Measurements from ENCODE around the gene CRYGS. TPM values are rescaled to one million over a fixed set of nuclear protein-coding genes. Genes with fewer than 3 reads are reported as not detected.

The CRYGS gene
- total RNA-seq, 2 donors from 2014 or later: 3.6 to 5.9 TPM

DNA sequence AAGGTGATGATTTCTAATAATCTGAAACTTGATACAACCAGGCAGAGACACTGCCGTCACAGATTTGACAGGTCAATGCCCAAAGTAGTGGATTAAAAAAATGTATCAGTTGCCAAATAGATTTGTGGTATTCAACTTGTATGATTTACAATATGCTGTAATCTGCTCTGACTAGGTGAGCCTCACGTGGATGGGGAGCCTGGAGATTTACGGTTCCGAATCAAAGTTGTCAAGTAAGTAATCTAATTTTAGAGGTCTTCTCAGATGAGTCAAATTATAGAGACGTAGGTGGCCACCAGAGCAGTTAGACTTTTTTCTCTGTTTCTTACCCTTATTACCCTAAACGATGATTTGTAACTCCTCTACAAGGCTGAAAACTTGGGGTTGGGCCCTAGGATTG is 38.4 kb upstream of the CRYGS start:
- H3K36me3 ChIP-seq (replicated peaks in 1 of 2; ENCODE audit: insufficient read depth in 1 of 2, low read depth in 2 of 2): peaks cover 4 to 26% of the 10 kb centered on the region in 2 donors
- no peaks in the 10 kb centered on the region for H3K4me1 ChIP-seq
- no peaks in the 10 kb centered on the region for H3K9me3 ChIP-seq
- DNase-seq (no peak), ATAC-seq (no peak)
- TF ChIP-seq, protein P1, sequence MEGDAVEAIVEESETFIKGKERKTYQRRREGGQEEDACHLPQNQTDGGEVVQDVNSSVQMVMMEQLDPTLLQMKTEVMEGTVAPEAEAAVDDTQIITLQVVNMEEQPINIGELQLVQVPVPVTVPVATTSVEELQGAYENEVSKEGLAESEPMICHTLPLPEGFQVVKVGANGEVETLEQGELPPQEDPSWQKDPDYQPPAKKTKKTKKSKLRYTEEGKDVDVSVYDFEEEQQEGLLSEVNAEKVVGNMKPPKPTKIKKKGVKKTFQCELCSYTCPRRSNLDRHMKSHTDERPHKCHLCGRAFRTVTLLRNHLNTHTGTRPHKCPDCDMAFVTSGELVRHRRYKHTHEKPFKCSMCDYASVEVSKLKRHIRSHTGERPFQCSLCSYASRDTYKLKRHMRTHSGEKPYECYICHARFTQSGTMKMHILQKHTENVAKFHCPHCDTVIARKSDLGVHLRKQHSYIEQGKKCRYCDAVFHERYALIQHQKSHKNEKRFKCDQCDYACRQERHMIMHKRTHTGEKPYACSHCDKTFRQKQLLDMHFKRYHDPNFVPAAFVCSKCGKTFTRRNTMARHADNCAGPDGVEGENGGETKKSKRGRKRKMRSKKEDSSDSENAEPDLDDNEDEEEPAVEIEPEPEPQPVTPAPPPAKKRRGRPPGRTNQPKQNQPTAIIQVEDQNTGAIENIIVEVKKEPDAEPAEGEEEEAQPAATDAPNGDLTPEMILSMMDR (IDR thresholded peaks at IDR 0.05): no peak
- no peak for TF ChIP-seq POLR2A (IDR thresholded peaks at IDR 0.05)
- 94 to 95% methylated on average over 6 of the region's 6 CpGs for WGBS, 2 donors
- H3K27ac ChIP-seq: no peak overlapping the region
- intact Hi-C loops (cut with DNase I): no loop called here
- H3K27me3 ChIP-seq: no peaks in the 10 kb centered on the region
- H3K4me3 ChIP-seq: no peak overlapping the region

DNA sequence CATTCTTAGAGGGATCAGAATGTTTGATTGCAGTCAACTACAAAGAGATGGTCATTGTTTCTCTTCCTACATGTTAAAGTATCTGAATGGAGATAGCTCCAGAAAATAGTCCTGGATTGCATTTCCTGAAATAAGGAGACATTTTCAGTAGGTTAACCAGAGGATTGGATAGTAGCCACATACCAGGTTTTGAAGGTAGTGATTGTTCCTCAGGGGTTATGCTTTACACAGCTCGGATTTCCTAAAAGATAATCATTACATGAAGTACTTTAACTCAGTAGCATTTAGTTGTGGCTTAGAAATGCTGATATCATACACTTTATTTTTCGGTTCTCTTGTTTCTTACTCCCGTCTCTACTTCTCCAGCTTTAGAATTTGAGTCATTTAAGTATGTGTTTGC is 36.6 kb upstream of the CRYGS start:
- no peak for DNase-seq
- H3K27me3 ChIP-seq: no peaks in the 10 kb centered on the region
- TF ChIP-seq, protein P1 (IDR thresholded peaks at IDR 0.05): no peak
- no peak for TF ChIP-seq POLR2A (IDR thresholded peaks at IDR 0.05)
- H3K4me3 ChIP-seq: no peak overlapping the region
- no peaks in the 10 kb centered on the region for H3K9me3 ChIP-seq
- H3K4me1 ChIP-seq: no peaks in the 10 kb centered on the region
- WGBS, 2 donors: 71 to 81% methylated on average over 3 of the region's 3 CpGs
- peak overlapping the region in 2 of 4 donors; percentile 2 to 26 for H3K27ac ChIP-seq
- intact Hi-C loops (cut with DNase I): no loop called here
- peaks cover 4 to 27% of the 10 kb centered on the region in 2 donors for H3K36me3 ChIP-seq (replicated peaks in 1 of 2; ENCODE audit: insufficient read depth in 1 of 2, low read depth in 2 of 2)
- peak; percentile 76 for ATAC-seq

DNA sequence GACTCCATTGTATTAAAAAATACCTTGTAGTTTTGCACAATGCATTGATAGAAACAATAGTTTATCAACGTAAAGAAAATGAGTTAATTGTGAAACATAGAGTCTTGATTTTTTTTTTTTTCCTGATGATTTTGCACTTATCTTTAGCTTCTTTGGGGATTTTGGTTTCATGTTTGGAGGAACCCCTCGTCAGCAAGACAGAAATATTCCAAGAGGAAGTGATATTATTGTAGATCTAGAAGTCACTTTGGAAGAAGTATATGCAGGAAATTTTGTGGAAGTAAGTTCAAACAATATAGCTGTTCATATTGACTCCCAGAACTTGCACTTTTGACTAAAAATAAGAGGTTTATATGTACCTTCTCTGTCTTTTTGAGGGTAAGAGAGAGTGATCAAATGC is 33.3 kb upstream of the CRYGS start:
- no peak for TF ChIP-seq POLR2A (IDR thresholded peaks at IDR 0.05)
- TF ChIP-seq, protein P1 (IDR thresholded peaks at IDR 0.05): no peak
- DNase-seq (no peak), ATAC-seq (no peak)
- no peak overlapping the region for H3K27ac ChIP-seq
- H3K4me1 ChIP-seq: peaks cover 8% of the 10 kb centered on the region
- H3K4me3 ChIP-seq: no peak overlapping the region
- 68 to 69% methylated on average over 2 of the region's 2 CpGs for WGBS, 2 donors
- no peaks in the 10 kb centered on the region for H3K27me3 ChIP-seq
- intact Hi-C loops (cut with DNase I): no loop called here
- no peaks in the 10 kb centered on the region for H3K9me3 ChIP-seq
- H3K36me3 ChIP-seq (replicated peaks in 1 of 2; ENCODE audit: insufficient read depth in 1 of 2, low read depth in 2 of 2): peaks cover 0 to 15% of the 10 kb centered on the region in 2 donors

DNA sequence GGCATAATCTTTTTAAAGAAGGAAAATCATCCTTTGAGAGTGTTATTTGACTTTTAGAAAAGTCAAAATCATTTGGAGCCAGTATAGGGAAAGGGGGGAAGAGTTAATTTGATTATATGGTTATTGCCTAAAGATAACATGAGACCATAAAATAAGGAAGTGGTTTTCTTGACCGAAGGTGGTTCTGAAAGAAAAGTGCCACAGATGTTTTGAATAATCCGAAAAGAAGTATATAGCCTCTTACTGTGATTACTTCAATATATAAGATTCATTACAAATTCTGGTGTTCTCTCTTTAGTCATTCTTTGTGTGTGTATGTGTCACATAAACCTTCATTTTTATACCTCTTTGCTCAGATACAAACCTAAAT is 27.4 kb upstream of the CRYGS start:
- TF ChIP-seq POLR2A (IDR thresholded peaks at IDR 0.05): no peak
- TF ChIP-seq, protein P1 (IDR thresholded peaks at IDR 0.05): no peak
- Histone ChIP-seq H3K9me3 (no peaks in the 10 kb centered on the region), H3K4me1 (peaks cover 35% of the 10 kb centered on the region), H3K27ac (no peak overlapping the region), H3K27me3 (no peaks in the 10 kb centered on the region), H3K4me3 (peak overlapping the region; percentile 89 to 99), H3K36me3 (replicated peaks in 1 of 2; ENCODE audit: insufficient read depth in 1 of 2, low read depth in 2 of 2) (peaks cover 0 to 2% of the 10 kb centered on the region in 2 donors)
- 30 to 45% methylated on average over 2 of the region's 2 CpGs for WGBS, 2 donors
- DNase-seq (no peak), ATAC-seq (no peak)
- intact Hi-C loops (cut with DNase I): no loop called here

DNA sequence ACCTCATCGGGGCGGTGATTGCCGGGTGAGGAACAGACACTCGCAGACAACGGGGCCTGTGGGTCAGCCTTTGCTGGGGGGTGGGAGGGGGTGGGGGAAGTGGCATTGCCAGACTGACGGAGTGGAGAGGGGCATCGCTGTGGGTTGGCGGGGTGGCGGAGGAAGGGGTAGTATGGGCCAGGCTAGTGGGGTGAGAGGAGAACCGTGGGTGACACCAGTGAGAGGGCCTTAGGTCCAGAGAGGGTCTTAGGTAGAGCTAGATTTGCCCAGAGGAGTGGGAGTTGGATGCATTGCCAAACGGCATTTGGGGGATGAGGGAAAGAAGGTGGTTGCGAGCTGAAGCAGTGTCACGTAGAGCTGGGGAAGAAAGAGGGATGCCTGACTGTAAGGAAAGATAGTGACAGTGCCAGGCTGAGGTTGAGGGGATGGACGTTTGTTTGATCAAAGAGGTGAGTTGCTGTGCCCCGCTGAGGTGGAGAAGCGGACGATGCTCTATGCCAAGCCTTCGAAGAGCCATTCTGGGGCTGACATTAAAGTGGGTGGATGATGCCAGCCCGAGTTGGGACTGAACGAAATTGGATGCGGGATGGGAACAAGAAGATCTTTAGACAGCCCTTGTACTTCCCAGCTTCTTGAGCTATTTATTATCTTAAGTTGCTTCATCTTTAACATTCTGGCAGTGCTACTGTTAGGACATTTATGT is 26.9 kb upstream of the CRYGS start:
- Histone ChIP-seq H3K36me3 (replicated peaks in 1 of 2; ENCODE audit: insufficient read depth in 1 of 2, low read depth in 2 of 2) (peaks cover 0 to under 1% of the 10 kb centered on the region in 2 donors), H3K27me3 (no peaks in the 10 kb centered on the region), H3K4me3 (peak overlapping the region; percentile 89 to 99), H3K4me1 (peaks cover 40% of the 10 kb centered on the region), H3K27ac (peak overlapping the region; percentile 84 to 98 (median 96)), H3K9me3 (no peaks in the 10 kb centered on the region)
- intact Hi-C loops (cut with DNase I): no loop called here
- TF ChIP-seq, protein P1 (IDR thresholded peaks at IDR 0.05): no peak
- no peak for TF ChIP-seq POLR2A (IDR thresholded peaks at IDR 0.05)
- DNase-seq (no peak), ATAC-seq (no peak)
- 2 to 5% methylated on average over 21 of the region's 21 CpGs for WGBS, 2 donors

All from body of pancreas (tissue), 4 donors.